Mononuclear cell (primary cell): ENCODE measurements around the gene HDAC4. TPM values are rescaled to one million over a fixed set of nuclear protein-coding genes. Genes with fewer than 3 reads are reported as not detected.

Experiments used
- H3K27me3 ChIP-seq: 2 replicates; pipeline ENCODE4 v1.6.0; 2011; ENCODE audit warnings: low read length, control low read depth; ENCODE audit not compliant: insufficient read depth
- H3K4me1 ChIP-seq: 2 replicates; pipeline ENCODE4 v1.5.1; 2011; ENCODE audit warnings: mild to moderate bottlenecking, low read length, control low read depth; ENCODE audit not compliant: insufficient read depth
- H3K4me3 ChIP-seq: 2 replicates; pipeline ENCODE4 v1.5.1; 2011; ENCODE audit warnings: mild to moderate bottlenecking, low read length, moderate library complexity
- H3K9me3 ChIP-seq: 2 replicates; pipeline ENCODE4 v1.5.1; 2011; ENCODE audit warnings: low read depth, mild to moderate bottlenecking, control low read depth, low read length
- total RNA-seq: library from RNA; depleted of rRNA; stranded (reverse); fragments of >200 nt; gene quantifications from one replicate; pipeline ENCODE4 v1.2.3, GENCODE V29; 2012

HDAC4 gene
- total RNA-seq, 1 donor = 27.7 TPM

- Histone ChIP-seq H3K4me1 (no peaks in the 10 kb centered on the region), H3K4me3 (no peak overlapping the region), H3K27me3 (no peaks in the 10 kb centered on the region), H3K9me3 (no peaks in the 10 kb centered on the region)
These were observed 52.0 kb downstream of the HDAC4 start for GRCh38 chr2:239348563-239349452.

GRCh38 chr2:239346676-239347075 is 54.1 kb downstream of the HDAC4 start:
- Histone ChIP-seq H3K4me1 (no peaks in the 10 kb centered on the region), H3K9me3 (no peaks in the 10 kb centered on the region), H3K4me3 (no peak overlapping the region), H3K27me3 (no peaks in the 10 kb centered on the region)

- Histone ChIP-seq H3K4me1 (peaks cover 4% of the 10 kb centered on the region), H3K9me3 (no peaks in the 10 kb centered on the region), H3K27me3 (no peaks in the 10 kb centered on the region), H3K4me3 (no peak overlapping the region)
These were observed 55.6 kb downstream of the HDAC4 start for GRCh38 chr2:239345251-239345650.

GRCh38 chr2:239344857-239345216 is 56.0 kb downstream of the HDAC4 start:
- H3K4me1 ChIP-seq = peaks cover 8% of the 10 kb centered on the region
- H3K4me3 ChIP-seq = no peak overlapping the region
- no peaks in the 10 kb centered on the region for H3K9me3 ChIP-seq
- no peaks in the 10 kb centered on the region for H3K27me3 ChIP-seq

GRCh38 chr2:239343946-239344856 is 56.6 kb downstream of the HDAC4 start:
- Histone ChIP-seq H3K4me1 (peaks cover 14% of the 10 kb centered on the region), H3K9me3 (no peaks in the 10 kb centered on the region), H3K27me3 (no peaks in the 10 kb centered on the region), H3K4me3 (no peak overlapping the region)

GRCh38 chr2:239343460-239343859 is 57.4 kb downstream of the HDAC4 start:
- H3K4me3 ChIP-seq = no peak overlapping the region
- H3K27me3 ChIP-seq = no peaks in the 10 kb centered on the region
- H3K4me1 ChIP-seq = peaks cover 16% of the 10 kb centered on the region
- no peaks in the 10 kb centered on the region for H3K9me3 ChIP-seq

- H3K4me3 ChIP-seq = no peak overlapping the region
- no peaks in the 10 kb centered on the region for H3K9me3 ChIP-seq
- no peaks in the 10 kb centered on the region for H3K27me3 ChIP-seq
- peaks cover 16% of the 10 kb centered on the region for H3K4me1 ChIP-seq
These were observed 59.0 kb downstream of the HDAC4 start for GRCh38 chr2:239341840-239342239.

GRCh38 chr2:239341146-239341732 is 59.6 kb downstream of the HDAC4 start:
- H3K27me3 ChIP-seq = no peaks in the 10 kb centered on the region
- H3K9me3 ChIP-seq = no peaks in the 10 kb centered on the region
- H3K4me3 ChIP-seq = no peak overlapping the region
- H3K4me1 ChIP-seq = peaks cover 16% of the 10 kb centered on the region

GRCh38 chr2:239339726-239340601 is 60.9 kb downstream of the HDAC4 start:
- no peaks in the 10 kb centered on the region for H3K27me3 ChIP-seq
- no peaks in the 10 kb centered on the region for H3K9me3 ChIP-seq
- no peak overlapping the region for H3K4me3 ChIP-seq
- peaks cover 16% of the 10 kb centered on the region for H3K4me1 ChIP-seq

GRCh38 chr2:239339241-239339640 is 61.6 kb downstream of the HDAC4 start:
- Histone ChIP-seq H3K4me3 (no peak overlapping the region), H3K27me3 (no peaks in the 10 kb centered on the region), H3K4me1 (peaks cover 16% of the 10 kb centered on the region), H3K9me3 (no peaks in the 10 kb centered on the region)

GRCh38 chr2:239337877-239338484 is 62.8 kb downstream of the HDAC4 start:
- H3K9me3 ChIP-seq = no peaks in the 10 kb centered on the region
- peaks cover 16% of the 10 kb centered on the region for H3K4me1 ChIP-seq
- no peaks in the 10 kb centered on the region for H3K27me3 ChIP-seq
- no peak overlapping the region for H3K4me3 ChIP-seq

- Histone ChIP-seq H3K27me3 (no peaks in the 10 kb centered on the region), H3K4me1 (peaks cover 16% of the 10 kb centered on the region), H3K4me3 (no peak overlapping the region), H3K9me3 (no peaks in the 10 kb centered on the region)
These were observed 63.5 kb downstream of the HDAC4 start for GRCh38 chr2:239337122-239337876.

GRCh38 chr2:239331560-239331959 is 69.3 kb downstream of the HDAC4 start:
- no peaks in the 10 kb centered on the region for H3K27me3 ChIP-seq
- H3K4me1 ChIP-seq = peaks cover 25% of the 10 kb centered on the region
- H3K9me3 ChIP-seq = no peaks in the 10 kb centered on the region
- H3K4me3 ChIP-seq = no peak overlapping the region
